Stimulated activated naive CD4-positive, alpha-beta T cell treated with Interleukin-2 at 50 U/mL for 16 hours (primary cell): ENCODE measurements around the gene EBF4.
"Not testable (repeated sequence)": the region's sequence is repeated elsewhere in the genome, so short reads cannot be mapped to it uniquely, and the experiment has no call there.

Experiments
- DNase-seq: peaks from one replicate; lab custom pipeline; 2025; lab: John Stamatoyannopoulos, UW

EBF4 gene

DNA sequence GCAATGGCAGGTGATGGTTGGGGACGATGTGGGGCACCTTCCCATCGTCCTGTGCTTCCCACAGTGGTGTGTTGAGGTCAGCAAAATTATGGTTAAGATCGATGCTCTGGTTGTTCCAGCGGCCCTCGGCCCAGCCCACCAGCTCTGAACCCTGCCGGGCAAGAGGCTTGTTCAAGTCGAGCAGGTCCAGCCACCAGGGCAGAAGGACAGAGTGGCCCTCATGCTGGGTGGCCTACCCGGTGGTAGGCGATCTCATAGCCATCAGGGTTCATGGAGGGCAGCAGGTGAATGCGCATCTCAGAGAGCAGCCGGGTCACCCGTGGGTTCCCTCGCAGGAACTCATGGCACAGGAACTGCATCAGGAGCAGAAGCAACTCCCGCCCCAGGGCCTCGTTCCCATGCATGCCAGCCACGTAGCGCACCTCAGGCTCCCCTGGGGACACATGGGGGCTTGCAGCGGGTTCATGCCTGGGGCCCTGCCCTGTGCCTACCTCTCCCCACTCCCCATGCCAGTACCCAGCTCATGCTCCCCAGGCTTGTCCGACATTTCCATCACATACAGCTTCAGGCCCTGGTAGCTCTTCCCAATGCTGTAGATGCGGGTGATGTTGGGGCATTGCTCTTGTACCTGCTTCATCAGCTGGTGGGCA lies 103.6 kb downstream of the EBF4 start:
- no peak for DNase-seq

DNA sequence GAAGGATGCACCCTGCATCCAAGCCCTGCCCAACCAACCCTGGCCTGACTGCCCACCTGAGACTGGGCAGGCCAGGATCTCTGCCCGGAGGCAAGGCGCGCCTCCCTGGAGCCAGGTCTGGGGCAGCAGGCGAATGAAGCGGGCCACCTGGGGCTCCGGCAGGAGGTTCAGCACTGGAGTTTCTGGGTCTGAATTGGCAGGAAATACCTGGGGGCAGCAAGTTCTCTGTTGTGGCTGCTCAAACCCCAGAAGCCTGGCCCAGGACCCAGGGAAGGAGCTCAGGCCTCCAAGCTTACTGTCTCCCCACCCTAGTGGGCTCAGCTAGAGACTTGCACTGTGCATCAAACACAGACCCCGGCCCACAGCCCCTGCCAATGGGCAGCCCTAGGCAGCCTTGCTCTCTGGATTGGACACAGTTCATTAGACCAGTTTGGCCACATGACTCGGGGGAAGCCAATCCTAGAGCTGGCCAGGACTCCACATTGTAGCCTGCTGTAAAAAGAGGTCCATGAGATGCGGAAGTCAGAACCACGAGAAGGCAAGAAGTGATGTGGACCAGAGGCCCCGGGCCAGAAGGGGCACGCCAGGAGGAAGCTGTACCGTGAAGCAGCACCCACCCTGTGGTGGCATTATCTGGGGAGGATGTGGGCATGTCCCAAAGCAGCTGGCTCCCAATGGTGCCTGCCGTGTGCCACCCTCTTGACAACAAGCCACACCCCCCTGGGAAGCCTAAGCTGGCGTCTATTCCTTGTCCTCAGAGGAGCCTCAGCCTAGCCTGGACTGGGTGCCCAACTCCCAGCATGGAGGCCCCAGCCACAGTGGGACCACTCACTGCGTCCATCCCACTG lies 104.8 kb downstream of the EBF4 start:
- no peak for DNase-seq

DNA sequence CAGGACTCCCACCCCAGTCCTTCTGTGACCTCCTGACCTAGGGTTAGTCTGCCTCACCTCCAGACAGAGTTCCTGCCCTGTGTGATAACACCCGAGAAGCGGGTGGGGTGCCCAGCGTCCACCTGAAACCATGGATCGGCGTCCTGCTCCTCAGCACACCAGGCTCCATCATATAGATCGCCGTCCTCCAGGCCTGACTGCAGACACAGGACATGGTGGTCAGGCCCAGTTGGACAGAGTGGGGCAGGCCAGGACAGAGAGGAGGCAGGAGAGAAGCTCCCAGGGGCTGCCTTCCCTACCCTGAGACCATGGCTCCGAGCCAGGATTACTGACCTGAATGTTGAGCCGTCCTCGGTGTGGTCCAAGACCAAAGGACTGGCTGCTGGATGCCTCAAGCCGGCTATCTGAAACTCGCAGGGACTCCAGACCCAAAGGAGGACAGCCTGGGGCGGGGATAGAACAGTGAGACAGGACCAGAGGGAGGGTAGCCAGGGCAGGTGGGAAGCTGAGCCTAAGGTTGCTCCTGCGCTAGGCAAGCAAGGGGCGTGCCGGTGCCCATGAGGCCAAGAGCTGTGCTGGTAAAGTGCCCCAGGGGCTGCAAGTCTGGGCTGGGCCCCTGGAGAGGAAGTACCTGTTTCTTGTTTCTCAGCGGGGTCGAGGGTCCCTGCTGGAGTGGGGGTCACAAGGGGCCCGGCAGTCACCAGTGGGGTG lies 105.7 kb downstream of the EBF4 start:
- no peak for DNase-seq

DNA sequence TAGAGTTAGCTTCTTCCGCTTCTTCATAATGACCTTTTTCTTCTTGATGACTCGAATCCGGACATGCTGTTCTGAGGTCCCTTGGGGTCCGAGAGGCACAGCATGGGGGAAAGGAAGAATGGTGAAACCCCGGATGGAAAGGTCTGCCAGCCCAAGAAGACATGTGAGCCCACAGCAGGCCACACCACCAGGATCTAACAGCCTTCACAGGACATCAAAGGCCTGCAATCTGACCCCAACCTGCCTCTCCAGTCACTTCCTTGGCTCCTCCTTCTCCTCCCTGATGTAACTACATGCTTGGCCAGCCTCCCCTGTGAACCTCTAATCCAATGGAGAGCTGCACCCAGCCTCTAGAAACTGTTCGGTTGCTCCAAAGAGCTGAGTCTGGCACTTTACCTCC lies 106.2 kb downstream of the EBF4 start:
- DNase-seq, result no peak

DNA sequence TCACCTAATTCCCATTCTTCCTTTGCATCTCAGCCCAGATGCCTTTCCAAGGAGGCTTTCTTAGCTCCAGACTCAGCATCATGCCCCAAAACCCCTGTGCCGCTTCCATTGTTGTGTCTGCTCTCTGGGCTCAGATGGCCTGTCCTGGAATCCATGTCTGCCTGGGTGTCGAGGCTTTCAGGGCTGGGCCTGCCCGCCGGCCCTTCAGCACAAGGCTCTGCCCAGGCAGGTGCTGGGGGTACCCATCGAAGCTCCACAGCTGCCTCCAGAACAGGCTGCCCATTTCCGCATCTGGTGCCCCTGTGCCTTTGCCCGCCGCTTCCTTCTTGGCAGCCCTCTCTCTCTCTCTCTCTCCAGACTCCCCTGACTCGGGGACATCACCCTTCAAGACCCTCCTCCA lies 106.7 kb downstream of the EBF4 start:
- DNase-seq, result no peak

DNA sequence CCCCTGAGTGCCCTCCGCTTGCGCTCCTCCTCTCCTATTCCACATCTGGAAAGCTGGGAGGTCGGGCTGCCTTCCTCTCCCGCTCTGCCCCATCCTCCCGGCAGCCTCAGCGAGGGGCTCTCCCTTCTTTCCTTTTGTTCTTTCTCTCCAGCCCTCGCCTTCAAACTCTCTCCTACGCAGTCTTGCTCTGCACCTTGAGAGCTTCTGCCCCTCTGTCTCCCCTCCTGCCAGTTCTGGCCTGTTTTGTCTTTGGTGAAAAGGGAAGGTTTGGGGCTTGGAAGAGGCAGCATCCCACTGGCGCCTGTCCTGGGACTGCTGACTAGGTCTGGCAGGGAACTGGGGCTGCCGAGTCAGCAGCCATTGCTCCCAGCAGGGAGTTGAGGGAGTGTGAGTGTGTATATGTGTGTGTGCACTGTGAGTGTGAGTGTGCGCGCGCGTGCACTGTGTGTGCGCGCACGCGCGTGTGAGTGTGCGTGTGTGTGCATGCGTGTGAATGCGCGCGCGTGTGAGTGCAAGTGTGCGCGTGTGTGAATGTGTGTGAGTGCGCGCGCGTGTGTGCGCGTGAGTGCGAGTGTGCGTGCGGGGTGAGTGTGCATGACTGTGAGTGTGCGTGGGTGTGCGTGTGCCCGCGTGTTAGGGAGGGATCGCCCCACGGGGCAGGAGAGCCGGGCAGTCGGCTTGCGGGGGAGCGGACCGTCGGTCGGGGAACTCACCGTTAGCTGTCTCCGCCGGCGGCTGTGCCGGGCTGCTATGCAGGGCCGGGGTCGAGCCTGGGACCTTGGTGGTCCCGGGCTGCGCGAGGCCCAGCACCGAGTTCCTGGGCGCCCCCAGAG lies 107.3 kb downstream of the EBF4 start:
- no peak for DNase-seq

DNA sequence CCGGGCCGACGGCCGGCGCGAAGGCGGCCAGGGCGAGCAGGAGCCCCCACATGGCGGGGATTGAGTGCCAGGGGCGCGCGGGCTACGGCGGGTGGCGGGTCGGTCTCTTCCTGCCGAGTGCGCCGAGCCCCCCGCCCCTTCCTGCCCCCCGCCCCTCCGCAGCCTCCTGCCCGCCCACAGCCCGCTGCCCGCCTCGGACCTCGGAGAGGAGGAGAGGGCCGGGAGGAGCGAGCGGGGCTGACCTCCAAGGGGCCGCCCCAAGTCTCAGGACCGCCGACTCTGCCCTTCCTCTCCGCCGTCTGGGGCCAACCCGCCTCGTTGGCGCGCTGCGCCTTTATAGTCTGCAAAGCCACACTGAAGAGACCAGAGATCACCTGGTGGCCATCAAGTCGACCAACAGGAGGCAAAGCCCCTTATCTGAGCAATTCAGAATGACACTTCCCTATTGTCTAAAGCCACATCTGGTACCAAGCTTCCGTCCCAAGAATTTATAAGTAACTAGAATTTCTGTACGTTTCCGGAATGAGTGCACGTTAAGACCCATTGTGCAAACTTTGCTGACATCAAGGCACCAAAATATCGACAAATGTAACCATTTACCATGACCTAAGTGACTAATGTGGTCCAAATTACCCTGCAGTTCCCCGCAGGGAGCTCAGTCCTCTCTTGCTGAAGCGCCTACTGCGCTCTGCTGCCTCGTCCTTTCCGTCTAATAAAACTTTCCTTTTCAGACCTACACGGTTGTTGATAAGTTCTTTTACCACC lies 108.1 kb downstream of the EBF4 start, which contains the start of gene CPXM1:
TSS of gene CPXM1 (minus strand) at position 107 of the 765 bp plus-strand sequence. CDS start at position 52, 55 bp downstream.
- DNase-seq, result no peak

DNA sequence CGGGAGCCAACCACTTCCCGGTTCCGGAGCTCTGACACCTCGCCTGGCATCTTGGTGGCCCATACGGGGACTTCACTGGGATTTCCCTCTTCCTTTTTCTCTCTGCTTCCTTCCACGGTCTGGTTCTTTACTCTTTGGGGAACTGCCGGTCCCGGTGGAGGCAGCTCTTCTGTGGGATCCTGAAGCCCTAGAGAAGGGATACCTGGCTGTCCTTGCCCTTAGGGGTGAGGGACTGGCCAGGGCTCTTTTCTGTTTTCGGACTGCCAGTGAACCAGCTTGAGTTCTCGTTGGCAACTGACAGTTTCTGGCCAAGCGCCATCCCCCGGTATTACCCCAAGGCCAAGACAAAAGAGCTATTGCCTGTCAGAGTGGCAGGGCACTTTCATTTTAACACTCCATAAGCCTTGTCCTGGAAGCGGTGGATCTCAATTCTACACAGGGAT lies 108.7 kb downstream of the EBF4 start:
- DNase-seq, result no peak

DNA sequence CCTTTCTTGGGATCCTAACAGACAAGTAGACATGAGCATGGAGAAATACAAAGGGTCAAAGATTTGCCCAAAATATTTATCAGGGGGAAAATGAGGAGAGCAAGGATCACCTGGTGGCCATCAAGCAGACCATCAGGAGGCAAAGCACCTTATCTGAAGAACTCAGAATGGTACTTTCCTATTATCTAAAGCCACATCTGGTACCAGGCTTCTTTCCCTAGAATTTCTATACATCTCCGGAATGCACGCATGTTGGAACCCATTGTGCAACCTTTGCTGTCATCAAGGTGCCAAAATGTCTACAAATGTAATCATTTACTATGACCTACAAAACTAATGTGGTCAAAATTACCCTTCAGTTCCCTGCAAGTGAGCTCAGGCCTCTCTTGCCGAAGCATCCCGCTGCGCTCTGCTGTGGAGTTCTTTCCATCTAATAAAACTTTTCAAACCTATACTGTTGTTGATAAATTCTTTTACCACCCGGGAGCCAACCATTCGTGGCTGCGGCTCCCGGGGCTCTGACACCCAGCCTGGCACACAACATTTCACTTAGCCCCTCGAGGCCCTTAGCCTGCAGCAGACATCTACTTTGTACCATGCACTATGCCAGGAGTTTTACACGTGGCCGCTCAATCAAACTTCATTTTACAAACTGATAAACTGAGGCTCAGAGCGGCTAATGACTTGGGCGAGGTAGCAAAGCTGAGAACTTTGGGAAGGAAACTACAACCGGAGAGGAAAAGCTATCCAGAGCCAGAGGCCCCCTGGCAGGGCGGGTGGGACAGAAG lies 111.7 kb downstream of the EBF4 start:
- DNase-seq, result no peak

DNA sequence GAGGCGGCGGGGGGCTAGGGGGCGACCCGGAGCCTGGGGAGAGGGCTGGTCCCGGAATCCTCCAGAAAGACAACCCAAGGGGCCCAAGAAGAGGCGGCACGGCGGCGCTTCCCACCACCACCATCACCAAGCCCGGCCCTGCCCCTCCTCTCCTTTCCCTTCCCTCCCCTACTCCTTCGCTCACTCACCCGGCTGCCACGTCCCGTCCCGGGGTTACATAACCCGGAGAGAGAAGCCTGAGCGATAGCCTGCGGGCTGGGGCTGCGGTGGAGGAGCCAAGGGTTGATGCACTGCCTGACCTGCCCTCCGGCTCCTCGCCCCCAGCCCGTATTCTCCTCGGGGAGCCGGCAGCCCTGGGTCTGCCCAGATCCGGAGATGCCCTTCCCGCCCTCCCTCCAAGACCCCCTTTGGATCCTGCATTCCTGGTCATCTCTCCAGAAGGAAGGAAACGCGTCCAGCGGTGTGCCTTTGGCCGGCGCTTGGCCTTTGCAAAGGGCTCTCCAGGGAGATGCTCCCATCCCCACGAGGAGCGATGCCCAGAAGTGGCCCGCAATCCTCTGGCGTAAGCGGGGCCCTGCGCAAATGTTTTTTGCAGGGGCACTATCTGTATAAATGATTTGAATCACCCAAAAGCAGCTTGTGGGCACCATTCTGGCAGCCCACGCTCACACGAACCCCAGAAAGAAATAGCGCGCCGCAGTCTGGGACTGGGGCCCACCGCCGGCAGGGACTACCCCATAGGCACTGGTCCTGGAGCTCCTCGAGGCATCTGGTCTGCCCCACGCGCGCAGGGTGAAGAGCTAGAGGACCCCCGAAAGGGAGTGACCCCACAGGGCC lies 112.5 kb downstream of the EBF4 start:
- no peak for DNase-seq

DNA sequence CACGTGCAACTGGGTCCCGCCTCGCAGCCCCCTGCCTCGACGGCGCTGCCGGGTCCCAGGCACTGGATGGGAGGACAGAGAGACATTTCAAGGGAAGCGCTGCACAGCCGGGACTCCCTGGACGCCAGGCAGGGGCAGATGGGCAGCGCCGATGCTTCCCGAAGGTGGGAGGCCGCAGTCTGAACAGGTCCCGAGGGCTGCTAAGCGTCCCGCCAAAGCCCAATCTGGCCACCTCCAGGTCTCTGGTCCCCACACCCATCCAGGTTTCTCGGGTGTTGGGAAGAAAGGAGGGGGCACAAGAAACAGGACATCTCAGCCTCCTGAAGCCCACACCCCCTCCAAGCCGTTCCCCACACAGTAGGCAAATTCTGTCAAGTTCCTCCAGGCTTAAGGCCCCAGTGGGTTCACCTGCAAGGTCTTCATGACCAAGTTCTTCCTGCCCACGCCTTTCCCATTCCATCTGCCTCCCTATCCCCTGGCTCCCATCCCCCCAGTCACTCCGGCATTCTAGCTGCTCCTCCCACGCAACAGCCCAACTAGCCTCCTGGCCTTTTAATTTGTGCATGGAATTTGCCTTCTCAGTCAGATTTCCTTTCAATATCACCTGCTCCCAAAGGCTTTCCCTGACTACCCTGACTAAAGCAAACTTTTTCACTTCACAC lies 113.2 kb downstream of the EBF4 start:
- no peak for DNase-seq

DNA sequence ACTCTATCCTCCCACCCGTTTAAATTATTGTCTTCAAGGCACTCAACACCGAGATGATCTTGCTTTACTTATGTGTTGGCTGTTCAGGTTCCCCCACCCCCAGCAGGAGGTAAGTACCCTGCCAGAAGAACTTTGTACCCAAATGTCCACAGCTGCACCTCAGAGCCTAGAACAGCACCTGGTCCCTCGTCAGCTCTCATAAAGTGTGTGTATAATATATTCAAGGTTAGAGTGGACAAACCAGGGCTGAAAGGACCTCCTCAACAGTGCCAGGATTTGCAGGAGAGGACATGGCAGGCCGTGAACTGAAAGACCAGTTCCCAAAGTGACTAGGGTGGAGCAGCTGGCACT lies 113.7 kb downstream of the EBF4 start:
- DNase-seq, result no peak

DNA sequence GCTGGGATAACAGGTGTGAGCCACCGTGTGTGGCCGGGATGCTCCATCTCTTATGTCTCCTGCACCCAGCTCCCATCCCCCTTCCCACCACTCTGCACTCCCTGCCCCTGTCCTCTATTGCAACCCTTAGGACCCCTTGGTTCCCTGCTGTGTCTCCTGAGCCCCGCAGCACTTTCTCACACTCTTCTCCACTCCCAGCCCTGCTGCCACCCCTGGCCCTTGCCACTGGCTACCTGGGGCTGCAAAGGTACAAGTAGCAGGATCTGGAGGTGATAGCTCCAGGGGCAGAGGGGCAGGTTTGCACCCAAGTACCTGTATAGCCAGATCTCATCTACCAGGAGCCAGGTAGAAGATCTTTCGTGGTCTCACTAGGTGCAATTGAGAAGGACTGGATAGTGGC lies 114.4 kb downstream of the EBF4 start:
- DNase-seq, result no peak

DNA sequence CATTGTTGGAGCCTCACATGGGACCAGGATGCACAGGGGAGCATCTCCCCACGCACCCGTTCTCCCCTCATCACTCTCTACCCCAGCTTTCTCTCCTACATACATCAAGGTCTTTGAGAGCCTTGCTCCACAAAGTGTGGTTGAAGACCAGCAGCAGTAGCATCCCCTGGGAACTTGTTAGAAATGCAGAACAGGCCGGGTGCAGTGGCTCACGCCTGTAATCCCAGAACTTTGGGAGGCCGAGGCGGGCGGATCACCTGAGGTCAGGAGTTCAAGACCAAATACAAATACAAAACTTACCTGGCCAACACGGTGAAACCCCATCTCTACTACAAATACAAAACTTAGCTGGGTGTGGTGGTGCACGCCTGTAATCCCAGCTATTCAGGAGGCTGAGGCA lies 115.3 kb downstream of the EBF4 start:
- not testable (repeated sequence) for DNase-seq

DNA sequence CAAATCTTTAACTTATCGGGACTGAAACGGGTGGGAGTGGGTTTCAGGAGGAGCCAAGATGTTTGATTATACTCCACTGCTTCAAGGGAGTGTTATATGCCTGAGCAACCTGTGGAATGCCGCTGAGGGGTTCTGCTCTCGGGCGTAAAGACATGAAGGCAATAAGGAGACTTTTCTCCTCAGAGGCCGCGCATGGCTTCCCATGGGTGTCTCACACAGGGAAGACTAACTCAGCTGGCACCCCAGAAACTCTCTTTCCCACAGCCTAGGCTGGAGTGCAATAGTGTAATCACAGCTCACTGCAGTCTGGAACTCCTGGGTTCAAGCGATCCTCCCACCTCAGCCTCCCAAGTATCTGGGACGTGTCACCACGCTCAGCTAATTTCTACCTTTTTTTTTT lies 117.1 kb downstream of the EBF4 start:
- DNase-seq, result no peak
